IgD-negative memory B cell (primary cell): ENCODE results near the gene KRTAP10-2. TPM values are rescaled to one million over a fixed set of nuclear protein-coding genes. Genes with fewer than 3 reads are reported as not detected.

Experiments used
- H3K27ac Mint-ChIP-seq, 3 donors: one replicate each; pipeline ENCODE4 v1.8.0; 2020 to 2022; ENCODE audit warnings: mild to moderate bottlenecking in 3 of 3, mixed read lengths in 3 of 3, moderate library complexity in 1 of 3
- H3K27me3 Mint-ChIP-seq: one replicate; pipeline ENCODE4 v1.8.0; 2021; ENCODE audit warnings: mixed read lengths
- H3K36me3 Mint-ChIP-seq: one replicate; pipeline ENCODE4 v1.8.0; 2020; ENCODE audit warnings: mild to moderate bottlenecking, mixed read lengths
- H3K4me1 Mint-ChIP-seq, 3 donors: one replicate each; pipeline ENCODE4 v1.8.0; 2020 to 2022; ENCODE audit warnings: mixed read lengths in 3 of 3, mild to moderate bottlenecking in 1 of 3
- H3K4me3 Mint-ChIP-seq, 4 donors: one replicate each; pipeline ENCODE4 v1.8.0; 2020 to 2022; ENCODE audit warnings: mild to moderate bottlenecking in 4 of 4, mixed read lengths in 4 of 4, moderate library complexity in 3 of 4
- H3K9me3 Mint-ChIP-seq, 3 donors: one replicate each; pipeline ENCODE4 v1.8.0; 2020 to 2021; ENCODE audit warnings: mixed read lengths in 3 of 3, mild to moderate bottlenecking in 1 of 3
- polyA plus RNA-seq: library from polyadenylated mRNA; unstranded; fragments of 300-500 nt; fragmentation: Illumina TruSeq; gene quantifications from one replicate; pipeline ENCODE4 v1.2.3, GENCODE V29; 2021

The KRTAP10-2 gene
- polyA plus RNA-seq, 1 donor from 2014 or later, result not detected

- Mint-ChIP-seq H3K36me3 (peaks cover 3% of the 10 kb centered on the region), H3K4me1 (peaks cover 0 to 3% (median 0%) of the 10 kb centered on the region in 3 donors), H3K27me3 (peaks cover 11% of the 10 kb centered on the region), H3K9me3 (peaks cover 0 to 3% (median 2%) of the 10 kb centered on the region in 3 donors), H3K27ac (no peak overlapping the region), H3K4me3 (no peak overlapping the region)
Observed at GRCh38 chr21:44531606-44532564, 19.4 kb downstream of the KRTAP10-2 start.

- H3K4me1 Mint-ChIP-seq, result peaks cover 0 to 3% (median 0%) of the 10 kb centered on the region in 3 donors
- peak overlapping the region in 1 of 4 donors; percentile 37 for H3K4me3 Mint-ChIP-seq
- peaks cover 9% of the 10 kb centered on the region for H3K27me3 Mint-ChIP-seq
- H3K27ac Mint-ChIP-seq, result no peak overlapping the region
- H3K36me3 Mint-ChIP-seq, result peaks cover 3% of the 10 kb centered on the region
- peaks cover 0 to 3% (median 2%) of the 10 kb centered on the region in 3 donors for H3K9me3 Mint-ChIP-seq
Observed at GRCh38 chr21:44530903-44531605, 20.3 kb downstream of the KRTAP10-2 start.

- Mint-ChIP-seq H3K4me3 (no peak overlapping the region), H3K27ac (peak overlapping the region in 1 of 3 donors; percentile 4), H3K36me3 (peaks cover 3% of the 10 kb centered on the region)
Observed at GRCh38 chr21:44530221-44530902, 20.9 kb downstream of the KRTAP10-2 start.

GRCh38 chr21:44529503-44530125 lies 21.7 kb downstream of the KRTAP10-2 start:
- Mint-ChIP-seq H3K4me3 (no peak overlapping the region), H3K27me3 (peaks cover 6% of the 10 kb centered on the region), H3K36me3 (peaks cover 3% of the 10 kb centered on the region), H3K9me3 (peaks cover 0 to under 1% (median under 1%) of the 10 kb centered on the region in 3 donors), H3K27ac (peak overlapping the region in 1 of 3 donors; percentile 42), H3K4me1 (peaks cover 0 to 3% (median 0%) of the 10 kb centered on the region in 3 donors)

More at GRCh38 chr21:44530221-44530902, 20.9 kb downstream of the KRTAP10-2 start:
- peaks cover 0 to 3% (median 0%) of the 10 kb centered on the region in 3 donors for H3K4me1 Mint-ChIP-seq
- peaks cover 6% of the 10 kb centered on the region for H3K27me3 Mint-ChIP-seq
- peaks cover 0 to 3% (median 2%) of the 10 kb centered on the region in 3 donors for H3K9me3 Mint-ChIP-seq

GRCh38 chr21:44529011-44529421 lies 22.3 kb downstream of the KRTAP10-2 start:
- H3K4me3 Mint-ChIP-seq, result no peak overlapping the region
- H3K27me3 Mint-ChIP-seq, result peaks cover 6% of the 10 kb centered on the region
- H3K4me1 Mint-ChIP-seq, result peaks cover 0 to 3% (median 0%) of the 10 kb centered on the region in 3 donors
- no peaks in the 10 kb centered on the region for H3K9me3 Mint-ChIP-seq
- H3K27ac Mint-ChIP-seq, result peak overlapping the region in 1 of 3 donors; percentile 42
- H3K36me3 Mint-ChIP-seq, result peaks cover 3% of the 10 kb centered on the region

GRCh38 chr21:44528634-44528995 lies 22.7 kb downstream of the KRTAP10-2 start:
- no peak overlapping the region for H3K27ac Mint-ChIP-seq
- H3K36me3 Mint-ChIP-seq, result peaks cover 3% of the 10 kb centered on the region
- H3K4me1 Mint-ChIP-seq, result peaks cover 0 to 3% (median 0%) of the 10 kb centered on the region in 3 donors
- H3K9me3 Mint-ChIP-seq, result no peaks in the 10 kb centered on the region
- H3K27me3 Mint-ChIP-seq, result peaks cover 6% of the 10 kb centered on the region
- no peak overlapping the region for H3K4me3 Mint-ChIP-seq

- no peaks in the 10 kb centered on the region for H3K9me3 Mint-ChIP-seq
- no peak overlapping the region for H3K4me3 Mint-ChIP-seq
- H3K4me1 Mint-ChIP-seq, result peaks cover 0 to 3% (median 0%) of the 10 kb centered on the region in 3 donors
- H3K36me3 Mint-ChIP-seq, result peaks cover 3% of the 10 kb centered on the region
- peaks cover 6% of the 10 kb centered on the region for H3K27me3 Mint-ChIP-seq
- peak overlapping the region in 1 of 3 donors; percentile 18 for H3K27ac Mint-ChIP-seq
Observed at GRCh38 chr21:44527983-44528633, 23.2 kb downstream of the KRTAP10-2 start.

- no peak overlapping the region for H3K4me3 Mint-ChIP-seq
- H3K27me3 Mint-ChIP-seq, result peaks cover 6% of the 10 kb centered on the region
- no peaks in the 10 kb centered on the region for H3K9me3 Mint-ChIP-seq
- peaks cover 0 to 3% (median 0%) of the 10 kb centered on the region in 3 donors for H3K4me1 Mint-ChIP-seq
- peaks cover 3% of the 10 kb centered on the region for H3K36me3 Mint-ChIP-seq
- no peak overlapping the region for H3K27ac Mint-ChIP-seq
Observed at GRCh38 chr21:44527156-44527982, 23.9 kb downstream of the KRTAP10-2 start.

GRCh38 chr21:44526096-44526997 lies 25.0 kb downstream of the KRTAP10-2 start:
- no peak overlapping the region for H3K27ac Mint-ChIP-seq
- H3K27me3 Mint-ChIP-seq, result peaks cover 2% of the 10 kb centered on the region
- no peaks in the 10 kb centered on the region for H3K9me3 Mint-ChIP-seq
- peaks cover 0 to 3% (median 0%) of the 10 kb centered on the region in 3 donors for H3K4me1 Mint-ChIP-seq
- H3K36me3 Mint-ChIP-seq, result peaks cover 3% of the 10 kb centered on the region
- no peak overlapping the region for H3K4me3 Mint-ChIP-seq

GRCh38 chr21:44525391-44526095 lies 25.8 kb downstream of the KRTAP10-2 start:
- Mint-ChIP-seq H3K27me3 (no peaks in the 10 kb centered on the region), H3K27ac (no peak overlapping the region)

GRCh38 chr21:44524414-44525371 lies 26.6 kb downstream of the KRTAP10-2 start:
- H3K36me3 Mint-ChIP-seq, result no peaks in the 10 kb centered on the region
- H3K27ac Mint-ChIP-seq, result no peak overlapping the region
- H3K9me3 Mint-ChIP-seq, result no peaks in the 10 kb centered on the region
- H3K4me3 Mint-ChIP-seq, result no peak overlapping the region
- no peaks in the 10 kb centered on the region for H3K27me3 Mint-ChIP-seq
- H3K4me1 Mint-ChIP-seq, result peaks cover 0 to 1% (median 0%) of the 10 kb centered on the region in 3 donors

More at GRCh38 chr21:44525391-44526095, 25.8 kb downstream of the KRTAP10-2 start:
- no peaks in the 10 kb centered on the region for H3K9me3 Mint-ChIP-seq
- H3K36me3 Mint-ChIP-seq, result peaks cover 3% of the 10 kb centered on the region
- peaks cover 0 to 3% (median 0%) of the 10 kb centered on the region in 3 donors for H3K4me1 Mint-ChIP-seq
- no peak overlapping the region for H3K4me3 Mint-ChIP-seq
